GM10266 (cell line): ENCODE data around the gene ZNF438.

ENCODE experiments used
- DNase-seq: peaks from one replicate; pipeline ENCODE4 v3.0.0; 2012; ENCODE audit errors: extremely low spot score
- CTCF ChIP-seq: IDR thresholded peaks from 2 replicates; pipeline ENCODE4 v1.5.1; 2012; ENCODE audit warnings: mild to moderate bottlenecking, low read depth; ENCODE audit not compliant: control insufficient read depth, insufficient read depth; ENCODE audit errors: missing control alignments

The ZNF438 gene

DNA sequence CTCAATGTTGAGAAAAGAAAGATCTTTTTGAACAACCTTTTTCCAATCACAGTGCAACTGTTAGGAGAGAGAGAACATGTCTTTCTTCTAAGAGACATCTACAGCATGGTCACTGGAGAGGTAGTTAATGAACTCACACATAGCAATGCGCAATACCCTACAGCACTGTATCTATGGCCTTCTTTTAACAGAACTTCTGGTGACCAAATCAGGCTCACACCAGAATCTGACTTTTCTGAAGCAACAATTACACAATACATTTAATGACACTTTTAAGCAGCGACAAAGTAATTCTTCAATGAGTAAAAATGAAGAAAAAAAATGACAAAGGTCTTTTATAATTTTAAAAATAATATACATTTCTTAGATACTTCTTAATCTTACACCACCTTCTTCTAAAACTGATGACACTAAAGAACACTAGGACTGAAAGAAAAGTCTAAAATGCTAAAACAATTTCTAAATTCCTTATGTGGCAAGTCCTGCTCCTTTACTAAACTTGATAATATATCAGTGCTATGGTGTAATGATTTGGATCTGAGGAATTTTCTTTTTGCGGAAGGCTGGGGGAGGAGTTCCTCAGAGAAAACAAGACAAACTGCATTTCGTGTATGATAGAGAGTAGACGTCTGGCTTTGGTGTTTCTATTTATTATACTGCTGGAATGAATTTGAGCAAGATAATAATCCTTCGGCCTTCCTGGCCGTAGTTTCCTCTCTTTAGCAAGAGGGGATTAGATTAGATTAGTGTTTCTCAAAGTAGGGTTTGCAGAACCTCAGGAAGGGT, 166.3 kb downstream of the ZNF438 start:
- DNase-seq, result no peak
- no peak for TF ChIP-seq CTCF

DNA sequence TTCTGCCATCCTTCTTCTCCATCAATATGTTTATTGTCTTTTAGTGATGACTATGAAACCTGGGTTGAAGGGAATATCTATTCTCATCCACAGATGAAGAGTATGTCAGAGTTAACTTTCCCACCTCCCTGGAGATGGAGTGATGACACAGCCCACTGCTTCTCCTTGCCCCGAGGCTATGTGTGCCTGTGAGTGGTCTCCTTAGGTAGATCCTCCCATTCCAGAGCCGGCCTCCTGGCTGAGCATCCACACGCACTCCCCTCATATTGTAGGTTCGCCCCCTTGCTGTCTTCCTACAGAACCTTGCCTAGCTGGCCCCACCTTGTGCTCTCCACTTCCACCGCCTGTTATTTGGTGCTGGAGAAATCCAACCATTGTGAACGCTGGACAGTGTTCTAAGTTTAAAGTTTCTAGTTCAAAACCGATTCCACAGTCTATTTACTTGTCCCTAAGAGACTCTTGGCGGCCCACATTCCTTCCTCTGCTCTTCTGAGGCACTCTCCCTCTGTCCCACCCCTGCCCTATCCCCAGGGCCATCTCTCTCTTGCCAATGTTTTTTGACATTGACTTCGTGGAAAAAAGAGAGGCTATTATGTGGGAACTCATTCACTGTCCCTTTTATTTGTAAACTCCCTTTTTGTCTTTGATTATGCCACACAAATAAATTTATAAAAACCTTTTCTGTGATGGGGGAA, 168.0 kb downstream of the ZNF438 start:
- DNase-seq, result no peak
- no peak for TF ChIP-seq CTCF

GRCh38 chr10:30862486-30862885, 169.2 kb downstream of the ZNF438 start:
- no peak for DNase-seq
- TF ChIP-seq CTCF, result no peak

DNA sequence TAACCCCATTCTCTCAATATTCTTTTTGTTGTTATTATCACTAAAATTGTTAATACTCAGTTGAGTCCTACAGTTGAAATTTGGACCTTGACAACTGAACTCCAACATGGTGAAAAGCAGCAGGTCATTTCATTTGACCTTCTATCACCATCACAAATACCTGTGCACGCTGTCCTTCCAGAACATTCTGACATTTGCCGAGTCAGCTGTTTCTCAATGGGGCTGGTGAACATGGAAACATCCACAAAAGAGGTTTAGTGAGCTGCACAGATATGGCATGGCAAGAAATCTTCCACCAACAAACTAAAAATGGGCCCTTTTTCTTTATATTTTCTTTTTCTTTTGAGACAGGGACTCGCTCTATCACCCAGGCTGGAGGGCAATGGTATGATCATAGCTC, 169.7 kb downstream of the ZNF438 start:
- DNase-seq, result no peak
- no peak for TF ChIP-seq CTCF

- TF ChIP-seq CTCF, result no peak
- no peak for DNase-seq
Observed at GRCh38 chr10:30861221-30861620, 170.4 kb downstream of the ZNF438 start.

DNA sequence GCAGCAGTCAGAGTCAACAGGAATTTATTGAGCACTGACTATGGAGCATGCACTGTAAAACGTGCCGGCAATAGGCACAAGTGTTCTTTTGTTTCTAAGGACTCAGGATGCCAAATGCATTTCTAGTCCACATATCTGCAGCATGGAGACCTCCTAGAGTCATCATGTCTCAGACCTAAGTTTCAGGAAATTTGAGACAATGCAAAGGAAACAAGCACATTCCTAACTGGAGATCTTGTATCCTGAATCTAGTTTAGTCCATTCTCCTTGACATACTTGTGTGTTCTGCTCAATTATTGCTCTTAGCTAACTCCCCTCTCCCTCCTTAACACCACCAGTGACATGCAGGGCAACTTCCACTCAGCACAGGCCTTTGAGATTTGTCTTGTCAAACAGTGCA, 173.2 kb downstream of the ZNF438 start:
- no peak for TF ChIP-seq CTCF
- DNase-seq, result no peak

- DNase-seq, result no peak
- TF ChIP-seq CTCF, result no peak
Observed at GRCh38 chr10:30857803-30858202, 173.9 kb downstream of the ZNF438 start.
